Mesenchymal stem cell (in vitro differentiated cells and primary cell): ENCODE results near the gene ZDBF2. TPM values are rescaled to one million over a fixed set of nuclear protein-coding genes. Genes with fewer than 3 reads are reported as not detected.
"Not testable (repeated sequence)": the region's sequence is repeated elsewhere in the genome, so short reads cannot be mapped to it uniquely, and the experiment has no call there.

ENCODE experiments used
- DNase-seq: peaks from one replicate; pipeline ENCODE4 v3.0.0-alpha.2; 2013
- H2AFZ ChIP-seq: one replicate; pipeline ENCODE4 v1.6.1; 2013; ENCODE audit warnings: low read depth, mild to moderate bottlenecking, control low read depth, inconsistent platforms, low read length, moderate library complexity
- H2AK5ac ChIP-seq: 2 replicates; pipeline ENCODE4 v1.6.1; 2013; ENCODE audit warnings: low read length, moderate library complexity, mild to moderate bottlenecking, inconsistent platforms; ENCODE audit not compliant: severe bottlenecking
- H2BK120ac ChIP-seq: one replicate; pipeline ENCODE4 v1.6.1; 2013; ENCODE audit warnings: low read depth, mild to moderate bottlenecking, inconsistent platforms, low read length, moderate library complexity
- H2BK12ac ChIP-seq, 2 experiments: one replicate each; pipeline ENCODE4 v1.6.1; 2013; ENCODE audit warnings: inconsistent platforms in 2 of 2, low read length in 2 of 2, mild to moderate bottlenecking in 2 of 2, moderate library complexity in 2 of 2, control low read depth in 1 of 2
- H2BK15ac ChIP-seq: one replicate; pipeline ENCODE4 v1.6.1; 2013; ENCODE audit warnings: mild to moderate bottlenecking, low read depth, inconsistent platforms; ENCODE audit not compliant: poor library complexity, severe bottlenecking
- H2BK5ac ChIP-seq: 2 replicates; pipeline ENCODE4 v1.6.1; 2013; ENCODE audit warnings: low read depth, mild to moderate bottlenecking, low read length, control low read depth, inconsistent platforms; ENCODE audit not compliant: poor library complexity, severe bottlenecking
- H3K14ac ChIP-seq, 2 experiments: one replicate each; pipeline ENCODE4 v1.6.1; 2013; ENCODE audit warnings: inconsistent platforms in 2 of 2, low read length in 2 of 2, control low read depth in 1 of 2, mild to moderate bottlenecking in 1 of 2, moderate library complexity in 1 of 2
- H3K18ac ChIP-seq, 2 experiments: one replicate each; pipeline ENCODE4 v1.6.1; 2013; ENCODE audit warnings: inconsistent platforms in 2 of 2, low read length in 2 of 2, control low read depth in 1 of 2, low read depth in 1 of 2, mild to moderate bottlenecking in 1 of 2
- H3K23ac ChIP-seq, 2 experiments: one replicate each; pipeline ENCODE4 v1.6.1; 2013; ENCODE audit warnings: inconsistent platforms in 2 of 2, low read length in 2 of 2, mild to moderate bottlenecking in 2 of 2, moderate library complexity in 2 of 2, control low read depth in 1 of 2
- H3K27ac ChIP-seq: 2 replicates; pipeline ENCODE4 v1.5.1; 2013; ENCODE audit warnings: mild to moderate bottlenecking, moderate library complexity, low read length, control low read depth, inconsistent platforms; ENCODE audit not compliant: poor library complexity, severe bottlenecking
- H3K27me3 ChIP-seq, 2 experiments: 2 replicates each; pipeline versions ENCODE4 v1.6.1 to v1.7.0; 2013; ENCODE audit warnings: low read length in 2 of 2, mild to moderate bottlenecking in 2 of 2, moderate library complexity in 2 of 2, control low read depth in 1 of 2, inconsistent platforms in 1 of 2; ENCODE audit not compliant: control insufficient read depth in 1 of 2, insufficient read depth in 1 of 2
- H3K36me3 ChIP-seq, 2 experiments: 2 replicates each; pipeline versions ENCODE4 v1.6.1 to v1.7.0; 2013; ENCODE audit warnings: low read length in 2 of 2, control low read depth in 1 of 2, inconsistent platforms in 1 of 2, low read depth in 1 of 2, mild to moderate bottlenecking in 1 of 2; ENCODE audit not compliant: insufficient read depth in 2 of 2, control insufficient read depth in 1 of 2
- H3K4ac ChIP-seq, 2 experiments: one replicate each; pipeline ENCODE4 v1.6.1; 2013; ENCODE audit warnings: inconsistent platforms in 2 of 2, low read length in 2 of 2, mild to moderate bottlenecking in 2 of 2, moderate library complexity in 2 of 2, control low read depth in 1 of 2, low read depth in 1 of 2
- H3K4me1 ChIP-seq: 2 replicates; pipeline ENCODE4 v1.6.1; 2013; ENCODE audit warnings: low read depth, low read length, control low read depth; ENCODE audit not compliant: control insufficient read depth, insufficient read depth
- H3K4me2 ChIP-seq: 2 replicates; pipeline ENCODE4 v1.6.1; 2013; ENCODE audit warnings: low read length, mild to moderate bottlenecking, inconsistent platforms; ENCODE audit not compliant: poor library complexity, severe bottlenecking
- H3K4me3 ChIP-seq, 2 experiments: 2 replicates each; pipeline versions ENCODE4 v1.5.1 to v1.7.0; 2013; ENCODE audit warnings: low read length in 2 of 2, mild to moderate bottlenecking in 2 of 2, control low read depth in 1 of 2, low read depth in 1 of 2; ENCODE audit not compliant: insufficient read depth in 1 of 2
- H3K79me1 ChIP-seq: replicated peaks from 2 replicates; pipeline ENCODE4 v1.6.1; 2013; ENCODE audit warnings: mild to moderate bottlenecking, control low read depth, low read length, inconsistent platforms; ENCODE audit not compliant: poor library complexity, severe bottlenecking
- H3K9ac ChIP-seq: 2 replicates; pipeline ENCODE4 v1.7.0; 2013; ENCODE audit warnings: mild to moderate bottlenecking, low read length, moderate library complexity
- H3K9me3 ChIP-seq: 2 replicates; pipeline ENCODE4 v1.7.0; 2013; ENCODE audit warnings: mild to moderate bottlenecking, low read length; ENCODE audit not compliant: control insufficient read depth
- H4K8ac ChIP-seq: one replicate; pipeline ENCODE4 v1.6.1; 2013; ENCODE audit warnings: inconsistent platforms, mild to moderate bottlenecking, low read length, moderate library complexity
- H4K91ac ChIP-seq: one replicate; pipeline ENCODE4 v1.6.1; 2013; ENCODE audit warnings: mild to moderate bottlenecking, low read length, inconsistent platforms
- WGBS: methylation state at CpG from one replicate; pipeline ENCODE4 v1.1.7; 2013; ENCODE audit warnings: mixed read lengths; 5-methylcytosine and 5-hydroxymethylcytosine counted together
- small RNA-seq: library from polyadenylated mRNA; stranded (forward); fragments of <200 nt; extraction: miRNeasy Mini kit (QIAGEN cat#:217004); gene quantifications from one replicate; pipeline ENCODE3, GENCODE V24; 2013; ENCODE audit warnings: low read depth

Gene ZDBF2

DNA sequence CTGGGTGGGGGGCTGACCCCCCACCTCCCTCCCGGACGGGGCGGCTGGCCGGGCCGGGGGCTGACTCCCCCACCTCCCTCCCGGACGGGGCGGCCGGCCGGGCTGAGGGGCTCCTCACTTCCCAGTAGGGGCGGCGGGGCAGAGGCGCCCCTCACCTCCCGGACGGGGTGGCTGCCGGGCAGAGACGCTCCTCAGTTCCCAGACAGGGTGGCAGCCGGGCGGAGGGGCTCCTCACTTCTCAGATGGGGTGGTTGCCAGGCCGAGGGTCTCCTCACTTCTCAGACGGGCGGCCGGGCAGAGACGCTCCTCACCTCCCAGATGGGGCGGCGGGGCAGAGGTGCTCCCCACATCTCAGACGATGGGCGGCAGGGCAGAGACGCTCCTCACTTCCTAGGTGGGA lies 82.4 kb downstream of the ZDBF2 start:
- H3K23ac ChIP-seq, H3K4me2 ChIP-seq, H2BK120ac ChIP-seq, H3K4ac ChIP-seq, H4K8ac ChIP-seq, H3K9ac ChIP-seq, H3K79me1 ChIP-seq, H2BK15ac ChIP-seq, H2BK5ac ChIP-seq, H3K4me3 ChIP-seq, H3K27ac ChIP-seq, H3K14ac ChIP-seq, H3K4me1 ChIP-seq, H3K27me3 ChIP-seq, H2BK12ac ChIP-seq, H2AK5ac ChIP-seq, H3K18ac ChIP-seq, H2AFZ ChIP-seq, H3K36me3 ChIP-seq, H4K91ac ChIP-seq, DNase-seq: not testable (repeated sequence)
- H3K9me3 ChIP-seq, result peaks cover 11% of the 10 kb centered on the region
- WGBS, result 92% methylated on average over 23 of the region's 29 CpGs

DNA sequence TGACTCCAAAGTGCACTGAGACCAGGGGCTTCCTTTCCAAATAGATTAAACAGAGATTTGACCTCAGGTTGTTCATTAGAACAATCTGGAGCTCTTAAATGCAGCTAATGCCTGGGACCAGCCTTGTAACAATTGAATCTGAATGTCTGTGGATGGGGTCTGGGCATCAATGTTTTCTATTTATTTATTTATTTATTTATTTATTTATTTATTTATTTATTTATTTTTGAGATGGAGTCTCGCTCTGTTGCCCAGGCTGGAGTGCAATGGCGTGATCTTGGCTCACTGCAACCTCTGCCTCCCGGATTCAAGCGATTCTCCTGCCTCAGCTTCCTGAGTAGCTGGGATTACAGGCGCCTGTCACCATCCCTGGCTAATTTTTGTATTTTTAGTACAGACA lies 86.4 kb downstream of the ZDBF2 start:
- H3K9ac ChIP-seq, H3K18ac ChIP-seq, H3K4me3 ChIP-seq, H3K4me1 ChIP-seq, H3K79me1 ChIP-seq, H3K4me2 ChIP-seq, H2BK15ac ChIP-seq, H4K8ac ChIP-seq, H2AK5ac ChIP-seq, H3K23ac ChIP-seq, H3K27me3 ChIP-seq, H2BK5ac ChIP-seq, H4K91ac ChIP-seq, H2BK12ac ChIP-seq, H2AFZ ChIP-seq, H3K36me3 ChIP-seq, H3K27ac ChIP-seq, DNase-seq, H2BK120ac ChIP-seq, H3K14ac ChIP-seq, H3K4ac ChIP-seq: not testable (repeated sequence)
- 82% methylated on average over 5 of the region's 5 CpGs for WGBS
- peaks cover 11% of the 10 kb centered on the region for H3K9me3 ChIP-seq

DNA sequence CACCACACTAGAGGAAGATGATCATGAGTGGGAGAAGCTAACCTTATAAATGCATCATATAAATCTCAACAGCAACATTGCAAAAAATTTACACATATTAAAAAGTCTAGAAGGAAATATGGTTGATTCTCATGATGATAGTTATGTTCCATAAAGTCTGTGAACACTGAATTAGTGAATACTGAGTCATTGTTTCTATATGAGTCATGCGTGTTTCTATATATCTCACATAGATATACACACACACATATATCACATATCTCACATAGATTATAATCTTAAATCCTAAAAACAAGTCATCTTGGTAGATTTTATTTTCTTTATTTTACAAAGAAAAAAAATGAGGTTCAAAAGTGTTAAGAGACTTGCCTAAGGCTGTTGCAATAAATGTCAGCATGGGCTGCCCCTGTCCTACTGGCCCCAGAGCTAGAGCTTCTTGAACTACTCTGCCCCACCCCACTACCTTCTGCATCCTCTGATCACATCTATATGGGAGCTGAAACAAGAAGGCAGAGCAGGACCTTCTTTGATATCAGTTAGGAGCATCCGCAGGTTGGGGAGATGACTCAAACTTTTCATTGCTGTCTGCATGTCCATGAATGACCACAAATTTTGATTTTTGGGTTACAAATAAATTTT lies 87.1 kb downstream of the ZDBF2 start:
- H3K14ac ChIP-seq, result no peak overlapping the region
- no peak overlapping the region for H2AFZ ChIP-seq
- no peaks in the 10 kb centered on the region for H3K27me3 ChIP-seq
- H3K4me3 ChIP-seq, result no peak overlapping the region
- H2BK15ac ChIP-seq, result no peak overlapping the region
- no peak overlapping the region for H3K18ac ChIP-seq
- H2AK5ac ChIP-seq, result no peak overlapping the region
- H2BK120ac ChIP-seq, result no peak overlapping the region
- DNase-seq, result no peak
- no peak overlapping the region for H2BK5ac ChIP-seq
- H3K9ac ChIP-seq, result no peak overlapping the region
- H3K23ac ChIP-seq, result no peak overlapping the region
- no peaks in the 10 kb centered on the region for H3K79me1 ChIP-seq
- no peak overlapping the region for H3K4ac ChIP-seq
- no peaks in the 10 kb centered on the region for H3K36me3 ChIP-seq
- no peak overlapping the region for H3K27ac ChIP-seq
- H4K91ac ChIP-seq, result no peak overlapping the region
- 100% methylated on average over 1 of the region's 2 CpGs for WGBS
- no peak overlapping the region for H4K8ac ChIP-seq
- no peaks in the 10 kb centered on the region for H3K4me1 ChIP-seq
- H3K9me3 ChIP-seq, result peaks cover 11% of the 10 kb centered on the region
- H3K4me2 ChIP-seq, result no peak overlapping the region
- H2BK12ac ChIP-seq, result no peak overlapping the region

Small RNA genes lying within 50 kb of the gene (small RNA-seq; reads per million reads assigned to genes)
- gene HMGN1P6, result not detected
- gene RN7SKP260, result not detected
